ENCODE measurements around the gene ALKBH1. TPM values are rescaled to one million over a fixed set of nuclear protein-coding genes. Genes with fewer than 3 reads are reported as not detected.

ALKBH1 gene
- polyA plus RNA-seq, 1 donor from 2014 or later: 20.8 TPM

GRCh38 chr14:77730976-77731497 is 23.2 kb upstream of the ALKBH1 start:
- Histone ChIP-seq H4K20me1 (ENCODE audit: insufficient read depth) (no peaks in the 10 kb centered on the region), H3F3A (ENCODE audit: insufficient read depth, low read length, poor library complexity, severe bottlenecking) (no peaks in the 10 kb centered on the region), H3K4me2 (ENCODE audit: low read length) (no peak overlapping the region), H3K27ac (ENCODE audit: low read length) (no peak overlapping the region), H2AFZ (ENCODE audit: low read depth, low read length) (no peak overlapping the region), H3K36me3 (ENCODE audit: insufficient read depth, low read length) (peaks cover 14% of the 10 kb centered on the region), H3K4me3 (ENCODE audit: low read length) (no peak overlapping the region), H3K9ac (ENCODE audit: low read length) (no peak overlapping the region), H3K79me2 (replicated peaks; ENCODE audit: insufficient read depth, low read length) (no peaks in the 10 kb centered on the region), H3K9me3 (ENCODE audit: low read length) (no peaks in the 10 kb centered on the region), H3K27me3 (ENCODE audit: insufficient read depth, low read depth, low read length) (no peaks in the 10 kb centered on the region), H3K9me2 (ENCODE audit: insufficient read depth, low read length) (no peaks in the 10 kb centered on the region)
- TF ChIP-seq POLR2AphosphoS5 (IDR thresholded peaks at IDR 0.05) (no peak), EZH2 (IDR thresholded peaks at IDR 0.05; ENCODE audit: borderline replicate concordance, insufficient read depth, low read length, poor library complexity, severe bottlenecking) (no peak), MXI1 (conservative IDR thresholded peaks at IDR 0.05; ENCODE audit: poor library complexity, severe bottlenecking) (no peak), EP300 (conservative IDR thresholded peaks at IDR 0.05; ENCODE audit: poor library complexity, severe bottlenecking) (no peak), TAF1 (IDR thresholded peaks at IDR 0.05; ENCODE audit: low read depth) (no peak), RAD21 (conservative IDR thresholded peaks at IDR 0.05) (no peak)

DNA sequence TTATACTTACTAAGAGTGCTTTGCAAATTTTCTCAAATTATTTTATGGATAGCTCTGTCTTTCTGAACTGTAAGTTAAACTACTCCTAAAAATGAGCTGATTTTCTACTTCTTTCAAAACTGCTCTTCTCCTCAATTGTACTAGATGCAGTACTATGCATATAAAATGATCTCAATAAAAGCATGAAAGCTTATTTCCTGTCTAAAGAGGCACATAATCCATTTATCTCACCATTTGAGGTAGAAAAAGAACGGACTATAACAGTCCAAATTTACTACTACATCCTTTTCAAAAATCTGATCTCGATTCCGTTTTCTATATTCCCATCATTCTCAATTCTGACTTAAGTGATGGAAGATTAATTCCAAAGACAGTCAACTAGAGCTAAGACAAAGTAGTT is 14.5 kb upstream of the ALKBH1 start:
- Histone ChIP-seq H3K9me2 (ENCODE audit: insufficient read depth, low read length) (no peaks in the 10 kb centered on the region), H2AFZ (ENCODE audit: low read depth, low read length) (no peak overlapping the region), H4K20me1 (ENCODE audit: insufficient read depth) (no peaks in the 10 kb centered on the region), H3K4me2 (ENCODE audit: low read length) (no peak overlapping the region), H3F3A (ENCODE audit: insufficient read depth, low read length, poor library complexity, severe bottlenecking) (no peaks in the 10 kb centered on the region), H3K9me3 (ENCODE audit: low read length) (no peaks in the 10 kb centered on the region), H3K9ac (ENCODE audit: low read length) (no peak overlapping the region), H3K4me3 (ENCODE audit: low read length) (no peak overlapping the region), H3K27me3 (ENCODE audit: insufficient read depth, low read depth, low read length) (no peaks in the 10 kb centered on the region), H3K27ac (ENCODE audit: low read length) (no peak overlapping the region), H3K36me3 (ENCODE audit: insufficient read depth, low read length) (peaks cover 5% of the 10 kb centered on the region), H3K79me2 (replicated peaks; ENCODE audit: insufficient read depth, low read length) (no peaks in the 10 kb centered on the region)
- TF ChIP-seq SMC3 (conservative IDR thresholded peaks at IDR 0.05; ENCODE audit: poor library complexity) (no peak), EZH2 (IDR thresholded peaks at IDR 0.05; ENCODE audit: borderline replicate concordance, insufficient read depth, low read length, poor library complexity, severe bottlenecking) (no peak), EP300 (conservative IDR thresholded peaks at IDR 0.05; ENCODE audit: poor library complexity, severe bottlenecking) (no peak), RAD21 (conservative IDR thresholded peaks at IDR 0.05) (no peak), MXI1 (conservative IDR thresholded peaks at IDR 0.05; ENCODE audit: poor library complexity, severe bottlenecking) (no peak)
- TF ChIP-seq, protein P1, sequence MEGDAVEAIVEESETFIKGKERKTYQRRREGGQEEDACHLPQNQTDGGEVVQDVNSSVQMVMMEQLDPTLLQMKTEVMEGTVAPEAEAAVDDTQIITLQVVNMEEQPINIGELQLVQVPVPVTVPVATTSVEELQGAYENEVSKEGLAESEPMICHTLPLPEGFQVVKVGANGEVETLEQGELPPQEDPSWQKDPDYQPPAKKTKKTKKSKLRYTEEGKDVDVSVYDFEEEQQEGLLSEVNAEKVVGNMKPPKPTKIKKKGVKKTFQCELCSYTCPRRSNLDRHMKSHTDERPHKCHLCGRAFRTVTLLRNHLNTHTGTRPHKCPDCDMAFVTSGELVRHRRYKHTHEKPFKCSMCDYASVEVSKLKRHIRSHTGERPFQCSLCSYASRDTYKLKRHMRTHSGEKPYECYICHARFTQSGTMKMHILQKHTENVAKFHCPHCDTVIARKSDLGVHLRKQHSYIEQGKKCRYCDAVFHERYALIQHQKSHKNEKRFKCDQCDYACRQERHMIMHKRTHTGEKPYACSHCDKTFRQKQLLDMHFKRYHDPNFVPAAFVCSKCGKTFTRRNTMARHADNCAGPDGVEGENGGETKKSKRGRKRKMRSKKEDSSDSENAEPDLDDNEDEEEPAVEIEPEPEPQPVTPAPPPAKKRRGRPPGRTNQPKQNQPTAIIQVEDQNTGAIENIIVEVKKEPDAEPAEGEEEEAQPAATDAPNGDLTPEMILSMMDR (IDR thresholded peaks at IDR 0.05; ENCODE audit: poor library complexity, severe bottlenecking): no peak
- TF ChIP-seq, protein P2, sequence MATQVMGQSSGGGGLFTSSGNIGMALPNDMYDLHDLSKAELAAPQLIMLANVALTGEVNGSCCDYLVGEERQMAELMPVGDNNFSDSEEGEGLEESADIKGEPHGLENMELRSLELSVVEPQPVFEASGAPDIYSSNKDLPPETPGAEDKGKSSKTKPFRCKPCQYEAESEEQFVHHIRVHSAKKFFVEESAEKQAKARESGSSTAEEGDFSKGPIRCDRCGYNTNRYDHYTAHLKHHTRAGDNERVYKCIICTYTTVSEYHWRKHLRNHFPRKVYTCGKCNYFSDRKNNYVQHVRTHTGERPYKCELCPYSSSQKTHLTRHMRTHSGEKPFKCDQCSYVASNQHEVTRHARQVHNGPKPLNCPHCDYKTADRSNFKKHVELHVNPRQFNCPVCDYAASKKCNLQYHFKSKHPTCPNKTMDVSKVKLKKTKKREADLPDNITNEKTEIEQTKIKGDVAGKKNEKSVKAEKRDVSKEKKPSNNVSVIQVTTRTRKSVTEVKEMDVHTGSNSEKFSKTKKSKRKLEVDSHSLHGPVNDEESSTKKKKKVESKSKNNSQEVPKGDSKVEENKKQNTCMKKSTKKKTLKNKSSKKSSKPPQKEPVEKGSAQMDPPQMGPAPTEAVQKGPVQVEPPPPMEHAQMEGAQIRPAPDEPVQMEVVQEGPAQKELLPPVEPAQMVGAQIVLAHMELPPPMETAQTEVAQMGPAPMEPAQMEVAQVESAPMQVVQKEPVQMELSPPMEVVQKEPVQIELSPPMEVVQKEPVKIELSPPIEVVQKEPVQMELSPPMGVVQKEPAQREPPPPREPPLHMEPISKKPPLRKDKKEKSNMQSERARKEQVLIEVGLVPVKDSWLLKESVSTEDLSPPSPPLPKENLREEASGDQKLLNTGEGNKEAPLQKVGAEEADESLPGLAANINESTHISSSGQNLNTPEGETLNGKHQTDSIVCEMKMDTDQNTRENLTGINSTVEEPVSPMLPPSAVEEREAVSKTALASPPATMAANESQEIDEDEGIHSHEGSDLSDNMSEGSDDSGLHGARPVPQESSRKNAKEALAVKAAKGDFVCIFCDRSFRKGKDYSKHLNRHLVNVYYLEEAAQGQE (IDR thresholded peaks at IDR 0.05; ENCODE audit: borderline replicate concordance): no peak

Data from neural cell (in vitro differentiated cells).